RWPE1 (cell line): ENCODE measurements around the gene L3MBTL3.
A peak's percentile ranks its signal among the peaks of the same experiment; 100 is the strongest.
"Not testable (repeated sequence)": the region's sequence is repeated elsewhere in the genome, so short reads cannot be mapped to it uniquely, and the experiment has no call there.

Experiments
- CTCF ChIA-PET: fragments of 350-600 bp; sonication (Branson Sonifier 250); formaldehyde crosslinking; extraction: SDS; loops from one replicate; lab custom pipeline; 2021; lab: Yijun Ruan, JAX
- POLR2A ChIA-PET: fragments of 400-600 bp; formaldehyde crosslinking; extraction: SDS; loops from one replicate; lab custom pipeline; 2020; ENCODE audit warnings: antibody characterized with exemption; ENCODE audit not compliant: low non-redundant PET; lab: Yijun Ruan, JAX
- DNase-seq: peaks from one replicate; pipeline ENCODE4 v3.0.0; 2012; ENCODE audit warnings: low spot score
- H3K27ac ChIP-seq: fragments of 450-650 bp; 2 replicates; pipeline ENCODE4 v1.5.1; 2017
- CTCF ChIP-seq: fragments of 450-650 bp; conservative IDR thresholded peaks from 2 replicates; pipeline ENCODE4 v1.5.1; 2017; ENCODE audit warnings: low read depth, mild to moderate bottlenecking

The L3MBTL3 gene

GRCh38 chr6:130164251-130164650 is 145.9 kb downstream of the L3MBTL3 start:
- no peak for TF ChIP-seq CTCF
- ChIA-PET POLR2A (no interaction called here), CTCF (interaction anchor here (0.6 kb wide), 1 partner anchor 12 kb away, joined by 3 read pairs; no protein-coding TSS in a partner anchor)
- no peak overlapping the region for H3K27ac ChIP-seq
- DNase-seq = no peak

- peak; percentile 67 for DNase-seq
- CTCF ChIA-PET = interaction anchor here (0.6 to 1.1 kb wide), 2 partner anchors 23 to 130 kb away, joined by 4 read pairs; no protein-coding TSS in a partner anchor
These were observed 149.3 kb downstream of the L3MBTL3 start for GRCh38 chr6:130167655-130168054.

GRCh38 chr6:130170160-130170559 is 151.8 kb downstream of the L3MBTL3 start:
- DNase-seq, H3K27ac ChIP-seq, POLR2A ChIA-PET: not testable (repeated sequence)
- CTCF ChIA-PET = interaction anchor here (0.6 kb wide), 1 partner anchor 949 kb away, joined by 6 read pairs; no protein-coding TSS in a partner anchor

More at GRCh38 chr6:130167655-130168054, 149.3 kb downstream of the L3MBTL3 start:
- H3K27ac ChIP-seq = peak overlapping the region; percentile 82
- TF ChIP-seq CTCF = no peak
- POLR2A ChIA-PET = no interaction called here

- CTCF ChIA-PET, H3K27ac ChIP-seq, POLR2A ChIA-PET, DNase-seq: not testable (repeated sequence)
These were observed 155.1 kb downstream of the L3MBTL3 start for GRCh38 chr6:130173377-130174004.

- ChIA-PET CTCF (no interaction called here), POLR2A (no interaction called here)
- no peak overlapping the region for H3K27ac ChIP-seq
- no peak for DNase-seq
- no peak for TF ChIP-seq CTCF
These were observed 158.0 kb downstream of the L3MBTL3 start for GRCh38 chr6:130176378-130176777.

GRCh38 chr6:130178692-130179091 is 160.3 kb downstream of the L3MBTL3 start:
- ChIA-PET POLR2A (no interaction called here), CTCF (no interaction called here)
- DNase-seq = peak; percentile 87

GRCh38 chr6:130182466-130182865 is 164.1 kb downstream of the L3MBTL3 start:
- TF ChIP-seq CTCF = no peak
- no peak overlapping the region for H3K27ac ChIP-seq
- no peak for DNase-seq
- ChIA-PET POLR2A (no interaction called here), CTCF (no interaction called here)

More at GRCh38 chr6:130178692-130179091, 160.3 kb downstream of the L3MBTL3 start:
- no peak overlapping the region for H3K27ac ChIP-seq
- no peak for TF ChIP-seq CTCF
